Right lobe of liver (tissue), 6 donors: ENCODE results near the gene PRR11. TPM values are rescaled to one million over a fixed set of nuclear protein-coding genes. Genes with fewer than 3 reads are reported as not detected.
"Not testable (repeated sequence)": the region's sequence is repeated elsewhere in the genome, so short reads cannot be mapped to it uniquely, and the experiment has no call there.

ENCODE experiments used
- ATAC-seq, 4 donors: fragments of 200-7000 bp; cut with Tn5 transposase; one replicate each; pipeline ENCODE4 v1.9.1; 2020; ENCODE audit warnings: mild to moderate bottlenecking in 4 of 4, moderate library complexity in 4 of 4
- DNase-seq, 3 donors: peaks; one replicate each; pipeline ENCODE4 v3.0.0-alpha.2; 2020
- H3K27ac ChIP-seq, 3 donors: fragments of 200-600 bp; one replicate each; pipeline ENCODE4 v1.8.0; 2022
- H3K27me3 ChIP-seq, 2 donors: fragments of 200-600 bp; one replicate each; pipeline ENCODE4 v1.8.0; 2022
- H3K36me3 ChIP-seq, 4 donors: fragments of 200-600 bp; sonication (generic) in 1 of 4; one replicate each; pipeline versions ENCODE4 v1.5.1 to v1.8.0; 2017 to 2022; ENCODE audit warnings: control low read depth in 1 of 4
- H3K4me1 ChIP-seq, 4 donors: fragments of 200-600 bp; sonication (generic) in 1 of 4; one replicate each; pipeline versions ENCODE4 v1.5.1 to v1.8.0; 2017 to 2022; ENCODE audit warnings: control low read depth in 1 of 4
- H3K4me3 ChIP-seq, 3 donors: fragments of 200-600 bp; one replicate each; pipeline ENCODE4 v1.8.0; 2022
- H3K9me3 ChIP-seq, 4 donors: fragments of 200-600 bp; sonication (generic) in 1 of 4; one replicate each; pipeline versions ENCODE4 v1.5.1 to v1.8.0; 2017 to 2022; ENCODE audit warnings: control low read depth in 1 of 4
- POLR2A ChIP-seq: fragments of 450-650 bp; IDR thresholded peaks from one replicate; pipeline ENCODE4 v1.6.1; 2017; ENCODE audit warnings: antibody characterized with exemption, mild to moderate bottlenecking
- WGBS: methylation state at CpG from one replicate; pipeline ENCODE4 v1.1.6; 2018; ENCODE audit warnings: low coverage, low lambda C conversion rate; ENCODE audit not compliant: insufficient coverage; ENCODE audit errors: missing lambda C conversion rate; 5-methylcytosine and 5-hydroxymethylcytosine counted together
- intact Hi-C, 2 donors: fragments of 100-400 bp; cut with DNase I; formaldehyde crosslinking; loops; one replicate each; pipeline versions ENCODE4 v1.11.2 to v1.14.1; 2022
- total RNA-seq, 6 experiments: library from RNA; depleted of rRNA in 2 of 6; stranded (reverse); fragments of >200 nt in 2 of 6; fragmentation: NEBNext Ultra II Directional in 3 of 6; extraction: Animal tissue kit (Norgen Biotek cat#: 25700) in 3 of 6; gene quantifications; one replicate each; pipeline versions ENCODE4 v1.1.0 to v1.2.4, GENCODE V29; 2016 to 2023
- TF ChIP-seq, protein P1 (sequence below), 4 donors: fragments of 200-600 bp in 3 of 4; fragments of 450-650 bp in 1 of 4; IDR thresholded peaks; one replicate each; pipeline versions ENCODE4 v1.5.1 to v1.8.0; 2016 to 2022; ENCODE audit warnings: antibody characterized with exemption in 4 of 4, mild to moderate bottlenecking in 2 of 4
- donor health status: DM: no; HTN: yes; CAD: no.
- donor health status: DM: no; HTN: no; CAD: no.
- donor health status: DM: no; HTN: no; CAD: no.
- donor health status: DM: no; HTN: yes; CAD: no.
- donor health status: DM: no; HTN: yes; CAD: no.

PRR11 gene
- total RNA-seq, 6 experiments from 2014 or later = 0.49 to 1.9 (median 0.54) TPM

GRCh38 chr17:59223813-59224212 is 68.3 kb downstream of the PRR11 start:
- TF ChIP-seq POLR2A = no peak
- TF ChIP-seq, protein P1, sequence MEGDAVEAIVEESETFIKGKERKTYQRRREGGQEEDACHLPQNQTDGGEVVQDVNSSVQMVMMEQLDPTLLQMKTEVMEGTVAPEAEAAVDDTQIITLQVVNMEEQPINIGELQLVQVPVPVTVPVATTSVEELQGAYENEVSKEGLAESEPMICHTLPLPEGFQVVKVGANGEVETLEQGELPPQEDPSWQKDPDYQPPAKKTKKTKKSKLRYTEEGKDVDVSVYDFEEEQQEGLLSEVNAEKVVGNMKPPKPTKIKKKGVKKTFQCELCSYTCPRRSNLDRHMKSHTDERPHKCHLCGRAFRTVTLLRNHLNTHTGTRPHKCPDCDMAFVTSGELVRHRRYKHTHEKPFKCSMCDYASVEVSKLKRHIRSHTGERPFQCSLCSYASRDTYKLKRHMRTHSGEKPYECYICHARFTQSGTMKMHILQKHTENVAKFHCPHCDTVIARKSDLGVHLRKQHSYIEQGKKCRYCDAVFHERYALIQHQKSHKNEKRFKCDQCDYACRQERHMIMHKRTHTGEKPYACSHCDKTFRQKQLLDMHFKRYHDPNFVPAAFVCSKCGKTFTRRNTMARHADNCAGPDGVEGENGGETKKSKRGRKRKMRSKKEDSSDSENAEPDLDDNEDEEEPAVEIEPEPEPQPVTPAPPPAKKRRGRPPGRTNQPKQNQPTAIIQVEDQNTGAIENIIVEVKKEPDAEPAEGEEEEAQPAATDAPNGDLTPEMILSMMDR (IDR thresholded peaks at IDR 0.05) = no peak
- WGBS = 93% methylated on average over 5 of the region's 7 CpGs
- no peak for ATAC-seq
- Histone ChIP-seq H3K9me3 (no peaks in the 10 kb centered on the region), H3K27ac (no peak overlapping the region), H3K36me3 (no peaks in the 10 kb centered on the region), H3K4me3 (no peak overlapping the region), H3K4me1 (no peaks in the 10 kb centered on the region), H3K27me3 (no peaks in the 10 kb centered on the region)
- DNase-seq = no peak
- intact Hi-C loops = no loop called here

GRCh38 chr17:59228588-59228987 is 73.0 kb downstream of the PRR11 start:
- intact Hi-C loops, H3K36me3 ChIP-seq, H3K4me1 ChIP-seq: not testable (repeated sequence)

DNA sequence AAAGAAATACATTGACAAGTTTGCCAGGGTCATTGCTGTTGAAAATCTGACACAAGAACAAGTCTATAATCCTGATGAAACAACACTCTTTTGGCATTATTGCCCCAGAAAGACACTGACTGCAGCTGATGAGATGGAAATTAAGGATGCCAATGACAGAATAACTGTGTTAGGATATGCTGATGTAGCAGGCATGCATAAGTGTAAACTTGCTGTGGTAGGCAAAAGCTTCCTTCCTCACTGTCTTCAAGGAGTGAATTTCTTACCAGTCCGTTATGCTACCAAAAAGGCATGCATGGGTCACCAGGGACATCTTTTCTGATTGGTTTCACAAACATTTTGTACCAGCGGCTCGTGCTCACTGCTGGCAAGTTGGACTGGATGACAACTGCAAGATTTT is 75.2 kb downstream of the PRR11 start:
- Histone ChIP-seq H3K9me3 (no peaks in the 10 kb centered on the region), H3K36me3 (no peaks in the 10 kb centered on the region), H3K4me3 (no peak overlapping the region), H3K4me1 (no peaks in the 10 kb centered on the region), H3K27me3 (no peaks in the 10 kb centered on the region), H3K27ac (no peak overlapping the region)
- TF ChIP-seq POLR2A = no peak
- TF ChIP-seq, protein P1 (IDR thresholded peaks at IDR 0.05) = no peak
- WGBS = 80% methylated on average over 1 of the region's 3 CpGs
- intact Hi-C loops = no loop called here
- DNase-seq (no peak), ATAC-seq (peak in 1 of 4 donors; percentile 31)

More at GRCh38 chr17:59228588-59228987, 73.0 kb downstream of the PRR11 start:
- ATAC-seq, DNase-seq, H3K27ac ChIP-seq, H3K27me3 ChIP-seq, H3K9me3 ChIP-seq, H3K4me3 ChIP-seq: not testable (repeated sequence)
- 100% methylated on average over 1 of the region's 1 CpG for WGBS

DNA sequence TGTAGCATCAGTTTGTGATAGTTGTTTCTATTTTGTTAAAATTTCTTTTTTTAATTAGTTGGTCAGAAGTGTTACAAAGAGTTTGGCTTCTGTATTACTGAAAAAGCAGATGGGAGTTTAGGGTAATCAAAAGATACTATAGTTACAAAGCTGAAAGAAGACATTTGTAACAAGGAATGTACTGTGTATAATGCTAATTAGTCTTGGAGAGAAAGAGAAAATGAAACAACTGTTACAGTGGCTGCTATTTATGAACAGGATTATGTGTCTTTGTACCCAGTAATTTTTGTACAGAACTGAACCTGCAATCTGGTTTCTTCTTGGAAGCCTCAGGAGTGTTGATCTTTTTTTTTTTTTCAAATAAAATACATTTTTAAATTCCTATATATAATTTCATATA is 79.1 kb downstream of the PRR11 start:
- ATAC-seq (no peak), DNase-seq (no peak)
- no peaks in the 10 kb centered on the region for H3K9me3 ChIP-seq
- no peak for TF ChIP-seq POLR2A
- TF ChIP-seq, protein P1 (IDR thresholded peaks at IDR 0.05) = no peak
- no peak overlapping the region for H3K4me3 ChIP-seq
- no peak overlapping the region for H3K27ac ChIP-seq
- H3K36me3 ChIP-seq = no peaks in the 10 kb centered on the region
- H3K4me1 ChIP-seq = no peaks in the 10 kb centered on the region
- H3K27me3 ChIP-seq = no peaks in the 10 kb centered on the region
- intact Hi-C loops = no loop called here

GRCh38 chr17:59238906-59239305 is 83.4 kb downstream of the PRR11 start:
- TF ChIP-seq, protein P1 (IDR thresholded peaks at IDR 0.05) = no peak
- TF ChIP-seq POLR2A = no peak
- Histone ChIP-seq H3K27ac (no peak overlapping the region), H3K36me3 (no peaks in the 10 kb centered on the region), H3K9me3 (no peaks in the 10 kb centered on the region), H3K4me3 (no peak overlapping the region), H3K4me1 (no peaks in the 10 kb centered on the region), H3K27me3 (no peaks in the 10 kb centered on the region)
- intact Hi-C loops = no loop called here
- WGBS = 94% methylated on average over 2 of the region's 2 CpGs
- ATAC-seq = no peak
- DNase-seq = no peak
